LNCAP (cell line): Measurements from ENCODE around the gene PHOX2B.

Source experiments
- CTCF ChIP-seq: fragments of 450-650 bp; IDR thresholded peaks from 2 replicates; pipeline ENCODE4 v1.5.1; 2017; ENCODE audit warnings: mild to moderate bottlenecking

Gene PHOX2B

GRCh38 chr4:41785665-41786064 is 37.1 kb upstream of the PHOX2B start:
- no peak for TF ChIP-seq CTCF

GRCh38 chr4:41784191-41784979 is 35.9 kb upstream of the PHOX2B start:
- TF ChIP-seq CTCF: no peak

GRCh38 chr4:41776466-41776865 is 27.9 kb upstream of the PHOX2B start:
- TF ChIP-seq CTCF: no peak

- no peak for TF ChIP-seq CTCF
These were observed 15.2 kb upstream of the PHOX2B start for GRCh38 chr4:41763729-41764128.

- TF ChIP-seq CTCF: no peak
These were observed 10.4 kb upstream of the PHOX2B start for GRCh38 chr4:41758884-41759283.

- TF ChIP-seq CTCF: no peak
These were observed 9.1 kb upstream of the PHOX2B start for GRCh38 chr4:41757521-41758156.

- TF ChIP-seq CTCF: no peak
These were observed 5.4 kb upstream of the PHOX2B start for GRCh38 chr4:41753942-41754341.
